Raji (cell line): ENCODE data around the gene UBC.

Experiments used
- POLR2A ChIP-seq: IDR thresholded peaks from 2 replicates; pipeline ENCODE4 v1.6.1; 2011; ENCODE audit warnings: low read depth, low read length, control low read depth; ENCODE audit not compliant: insufficient read depth

Gene UBC

GRCh38 chr12:124877423-124877822 lies 37.0 kb downstream of the UBC start:
- no peak for TF ChIP-seq POLR2A

GRCh38 chr12:124876171-124876570 lies 38.3 kb downstream of the UBC start:
- no peak for TF ChIP-seq POLR2A

- no peak for TF ChIP-seq POLR2A
Measured at GRCh38 chr12:124875803-124876132, 38.7 kb downstream of the UBC start.

- TF ChIP-seq POLR2A = no peak
Measured at GRCh38 chr12:124874988-124875802, 39.3 kb downstream of the UBC start.

- no peak for TF ChIP-seq POLR2A
Measured at GRCh38 chr12:124874188-124874587, 40.3 kb downstream of the UBC start.

- no peak for TF ChIP-seq POLR2A
Measured at GRCh38 chr12:124872068-124872719, 42.3 kb downstream of the UBC start.

- no peak for TF ChIP-seq POLR2A
Measured at GRCh38 chr12:124871297-124871696, 43.2 kb downstream of the UBC start.

GRCh38 chr12:124870515-124870914 lies 43.9 kb downstream of the UBC start:
- TF ChIP-seq POLR2A = no peak

GRCh38 chr12:124869059-124869665 lies 45.3 kb downstream of the UBC start:
- TF ChIP-seq POLR2A = no peak

- TF ChIP-seq POLR2A = no peak
Measured at GRCh38 chr12:124868252-124869058, 46.0 kb downstream of the UBC start.

- no peak for TF ChIP-seq POLR2A
Measured at GRCh38 chr12:124867401-124867930, 47.0 kb downstream of the UBC start.

- no peak for TF ChIP-seq POLR2A
Measured at GRCh38 chr12:124866883-124867400, 47.5 kb downstream of the UBC start.

- TF ChIP-seq POLR2A = no peak
Measured at GRCh38 chr12:124866195-124866882, 48.1 kb downstream of the UBC start.

GRCh38 chr12:124865728-124866127 lies 48.7 kb downstream of the UBC start:
- no peak for TF ChIP-seq POLR2A
